H9 (cell line): ENCODE data around the gene HMCN1. TPM values are rescaled to one million over a fixed set of nuclear protein-coding genes. Genes with fewer than 3 reads are reported as not detected.

Experiments used
- DNase-seq: peaks from one replicate; pipeline ENCODE4 v3.0.0-alpha.2; 2017
- H2AFZ ChIP-seq: one replicate; pipeline ENCODE4 v1.6.1; 2013; ENCODE audit warnings: mild to moderate bottlenecking, low read length, control low read depth, moderate library complexity
- H2AK5ac ChIP-seq: 2 replicates; pipeline ENCODE4 v1.6.1; 2013; ENCODE audit warnings: low read length, control low read depth, mixed read lengths; ENCODE audit not compliant: insufficient read length
- H2BK120ac ChIP-seq: one replicate; pipeline ENCODE4 v1.6.1; 2013; ENCODE audit warnings: low read depth, mild to moderate bottlenecking, low read length, control low read depth, inconsistent platforms; ENCODE audit not compliant: poor library complexity, severe bottlenecking
- H2BK12ac ChIP-seq: 2 replicates; pipeline ENCODE4 v1.6.1; 2013; ENCODE audit warnings: low read length, control low read depth, mixed read lengths, low read depth; ENCODE audit not compliant: insufficient read length
- H2BK15ac ChIP-seq: 2 replicates; pipeline ENCODE4 v1.6.1; 2013; ENCODE audit warnings: low read depth, low read length, control low read depth
- H2BK20ac ChIP-seq: one replicate; pipeline ENCODE4 v1.6.1; 2013; ENCODE audit warnings: low read depth, mild to moderate bottlenecking, low read length, control low read depth, inconsistent platforms; ENCODE audit not compliant: poor library complexity, severe bottlenecking
- H2BK5ac ChIP-seq: 2 replicates; pipeline ENCODE4 v1.6.1; 2013; ENCODE audit warnings: low read length, control low read depth, mixed read lengths; ENCODE audit not compliant: insufficient read length
- H3K14ac ChIP-seq: 2 replicates; pipeline ENCODE4 v1.6.1; 2013; ENCODE audit warnings: low read length, control low read depth; ENCODE audit not compliant: insufficient read depth
- H3K18ac ChIP-seq: 2 replicates; pipeline ENCODE4 v1.6.1; 2013; ENCODE audit warnings: low read depth, mild to moderate bottlenecking, mixed read lengths, low read length, control low read depth; ENCODE audit not compliant: insufficient read length
- H3K23ac ChIP-seq: 2 replicates; pipeline ENCODE4 v1.6.1; 2013; ENCODE audit warnings: low read length, control low read depth, mixed read lengths, low read depth; ENCODE audit not compliant: insufficient read length
- H3K23me2 ChIP-seq: 2 replicates; pipeline ENCODE4 v1.6.1; 2013; ENCODE audit warnings: low read depth, mild to moderate bottlenecking, mixed read lengths, low read length, control low read depth; ENCODE audit not compliant: insufficient read length, poor library complexity, severe bottlenecking
- H3K27ac ChIP-seq: 2 replicates; pipeline ENCODE4 v1.5.1; 2013; ENCODE audit warnings: low read length, control low read depth, mixed read lengths, low read depth; ENCODE audit not compliant: insufficient read length
- H3K27me3 ChIP-seq: 2 replicates; pipeline ENCODE4 v1.6.1; 2013; ENCODE audit warnings: low read length, control low read depth, inconsistent platforms; ENCODE audit not compliant: insufficient read depth
- H3K4ac ChIP-seq: 2 replicates; pipeline ENCODE4 v1.6.1; 2013; ENCODE audit warnings: low read depth, mild to moderate bottlenecking, control low read depth, inconsistent platforms, low read length, moderate library complexity
- H3K4me1 ChIP-seq: 2 replicates; pipeline ENCODE4 v1.6.1; 2013; ENCODE audit warnings: low read length, control low read depth, inconsistent platforms; ENCODE audit not compliant: insufficient read depth
- H3K4me2 ChIP-seq: 2 replicates; pipeline ENCODE4 v1.6.1; 2013; ENCODE audit warnings: low read length, control low read depth, mixed read lengths; ENCODE audit not compliant: insufficient read length, insufficient read depth
- H3K56ac ChIP-seq: 2 replicates; pipeline ENCODE4 v1.6.1; 2013; ENCODE audit warnings: low read depth, mild to moderate bottlenecking, mixed read lengths, low read length, control low read depth; ENCODE audit not compliant: insufficient read length
- H3K79me1 ChIP-seq: 2 replicates; pipeline ENCODE4 v1.6.1; 2013; ENCODE audit warnings: low read depth, mild to moderate bottlenecking, moderate library complexity, low read length, control low read depth, inconsistent platforms; ENCODE audit not compliant: insufficient read depth, poor library complexity, severe bottlenecking
- H3K79me2 ChIP-seq: 2 replicates; pipeline ENCODE4 v1.6.1; 2013; ENCODE audit warnings: low read length, control low read depth, inconsistent platforms; ENCODE audit not compliant: insufficient read depth
- H3K9ac ChIP-seq: 2 replicates; pipeline ENCODE4 v1.6.1; 2013; ENCODE audit warnings: low read length, control low read depth, mixed read lengths; ENCODE audit not compliant: insufficient read length; ENCODE audit errors: extremely low read depth
- H3K9me3 ChIP-seq: one replicate; pipeline ENCODE4 v1.6.1; 2013; ENCODE audit warnings: low read depth, low read length, inconsistent platforms; ENCODE audit not compliant: control insufficient read depth
- H3T11ph ChIP-seq: one replicate; pipeline ENCODE4 v1.6.1; 2013; ENCODE audit warnings: mild to moderate bottlenecking, low read length, control low read depth, inconsistent platforms
- H4K20me1 ChIP-seq: one replicate; pipeline ENCODE4 v1.6.1; 2013; ENCODE audit not compliant: control insufficient read depth, insufficient read length, insufficient read depth
- H4K5ac ChIP-seq: 2 replicates; pipeline ENCODE4 v1.6.1; 2013; ENCODE audit warnings: low read depth, mild to moderate bottlenecking, mixed read lengths, low read length, control low read depth; ENCODE audit not compliant: insufficient read length
- H4K8ac ChIP-seq: replicated peaks from 2 replicates; pipeline ENCODE4 v1.6.1; 2013; ENCODE audit warnings: low read length, control low read depth, mixed read lengths, low read depth; ENCODE audit not compliant: insufficient read length
- H4K91ac ChIP-seq: 2 replicates; pipeline ENCODE4 v1.6.1; 2013; ENCODE audit warnings: low read depth, mild to moderate bottlenecking, moderate library complexity, mixed read lengths, low read length, control low read depth; ENCODE audit not compliant: insufficient read length
- H3K27ac Mint-ChIP-seq, 3 experiments: 2 replicates in 2 of 3; 3 replicates in 1 of 3; pipeline ENCODE4 v1.8.0; 2020 to 2021; ENCODE audit warnings: mixed read lengths in 3 of 3, mild to moderate bottlenecking in 1 of 3, moderate library complexity in 1 of 3
- H3K27me3 Mint-ChIP-seq: 2 replicates; pipeline ENCODE4 v1.8.0; 2021; ENCODE audit warnings: low read depth, mild to moderate bottlenecking, moderate library complexity, mixed read lengths
- H3K36me3 Mint-ChIP-seq, 3 experiments: 2 replicates in 2 of 3; 3 replicates in 1 of 3; pipeline ENCODE4 v1.8.0; 2020 to 2021; ENCODE audit warnings: low read depth in 3 of 3, mixed read lengths in 3 of 3; ENCODE audit not compliant: insufficient read depth in 1 of 3
- H3K4me1 Mint-ChIP-seq, 2 experiments: 2 replicates each; pipeline ENCODE4 v1.8.0; 2020; ENCODE audit warnings: mixed read lengths in 2 of 2
- H3K4me3 Mint-ChIP-seq, 2 experiments: 2 replicates in 1 of 2; 3 replicates in 1 of 2; pipeline ENCODE4 v1.8.0; 2020 to 2021; ENCODE audit warnings: mild to moderate bottlenecking in 2 of 2, mixed read lengths in 2 of 2, moderate library complexity in 1 of 2
- H3K9me3 Mint-ChIP-seq, 2 experiments: 2 replicates in 1 of 2; 3 replicates in 1 of 2; pipeline ENCODE4 v1.8.0; 2020; ENCODE audit warnings: mild to moderate bottlenecking in 2 of 2, mixed read lengths in 2 of 2, moderate library complexity in 1 of 2
- WGBS: extraction: QIAGEN DNeasy Blood & Tissue Kit; methylation state at CpG from one replicate; pipeline ENCODE4 v1.1.7; 2013; ENCODE audit warnings: missing lambda C conversion rate, low lambda C conversion rate, mixed read lengths; ENCODE audit not compliant: insufficient read length; ENCODE audit errors: extremely low coverage; 5-methylcytosine and 5-hydroxymethylcytosine counted together
- total RNA-seq: library from RNA; stranded (reverse); gene quantifications from 2 replicates; pipeline ENCODE4 v1.2.1, GENCODE V29; 2021
- TF ChIP-seq, protein P1 (sequence below): fragments of 200-600 bp; sonication (generic); conservative IDR thresholded peaks from 3 replicates; pipeline ENCODE4 v1.8.0; 2021; ENCODE audit warnings: antibody characterized with exemption, mild to moderate bottlenecking

The HMCN1 gene
- total RNA-seq, 1 experiment from 2014 or later = 3.3 TPM

DNA sequence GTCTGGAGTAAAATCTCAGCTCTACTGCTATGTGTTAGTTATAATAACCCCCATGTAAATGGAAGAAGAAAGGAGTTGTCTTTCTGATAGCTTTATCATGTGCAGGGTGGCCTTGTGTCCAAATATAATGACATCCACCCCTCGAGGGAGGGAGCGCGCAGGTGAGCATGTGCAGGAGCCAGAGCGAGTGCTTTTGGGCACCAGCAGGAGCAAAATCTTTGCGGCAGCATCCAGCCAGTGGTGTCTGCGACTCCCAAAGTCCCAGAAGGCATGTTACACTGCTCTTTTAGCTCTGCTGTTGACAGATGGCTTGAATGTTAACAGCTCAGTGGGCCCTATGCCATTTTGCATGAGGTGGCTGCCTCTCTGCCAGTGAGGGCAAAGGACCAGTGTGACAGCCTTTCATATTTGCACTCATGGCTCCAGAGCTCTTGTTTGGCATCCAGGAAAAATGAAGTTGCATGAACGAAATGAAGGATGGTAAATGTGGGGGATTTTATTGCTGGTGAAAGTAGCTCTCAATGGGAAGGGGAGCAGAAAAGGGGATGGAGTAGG, 146.7 kb downstream of the HMCN1 start:
- no peak overlapping the region for H3K56ac ChIP-seq
- H3K9me3 Mint-ChIP-seq = no peaks in the 10 kb centered on the region
- H2BK20ac ChIP-seq = no peak overlapping the region
- no peaks in the 10 kb centered on the region for H3K79me2 ChIP-seq
- H3K23me2 ChIP-seq = no peaks in the 10 kb centered on the region
- H4K8ac ChIP-seq = no peak overlapping the region
- no peak overlapping the region for H4K5ac ChIP-seq
- H3K9me3 ChIP-seq = no peaks in the 10 kb centered on the region
- peaks cover 6 to 8% of the 10 kb centered on the region in 2 experiments; a peak in 2 of 4 replicates for H3K4me1 Mint-ChIP-seq
- no peak overlapping the region for H2BK5ac ChIP-seq
- H3K4ac ChIP-seq = no peak overlapping the region
- H2BK15ac ChIP-seq = no peak overlapping the region
- no peaks in the 10 kb centered on the region; a peak in 1 of 7 replicates for H3K36me3 Mint-ChIP-seq
- no peak overlapping the region for H2BK12ac ChIP-seq
- H4K20me1 ChIP-seq = no peaks in the 10 kb centered on the region
- no peak overlapping the region for H3K27ac Mint-ChIP-seq
- no peak overlapping the region for H3K27ac ChIP-seq
- H3T11ph ChIP-seq = no peak overlapping the region
- H3K79me1 ChIP-seq = no peaks in the 10 kb centered on the region
- H3K4me2 ChIP-seq = no peak overlapping the region
- no peaks in the 10 kb centered on the region for H3K27me3 Mint-ChIP-seq
- no peak overlapping the region for H2AFZ ChIP-seq
- TF ChIP-seq, protein P1, sequence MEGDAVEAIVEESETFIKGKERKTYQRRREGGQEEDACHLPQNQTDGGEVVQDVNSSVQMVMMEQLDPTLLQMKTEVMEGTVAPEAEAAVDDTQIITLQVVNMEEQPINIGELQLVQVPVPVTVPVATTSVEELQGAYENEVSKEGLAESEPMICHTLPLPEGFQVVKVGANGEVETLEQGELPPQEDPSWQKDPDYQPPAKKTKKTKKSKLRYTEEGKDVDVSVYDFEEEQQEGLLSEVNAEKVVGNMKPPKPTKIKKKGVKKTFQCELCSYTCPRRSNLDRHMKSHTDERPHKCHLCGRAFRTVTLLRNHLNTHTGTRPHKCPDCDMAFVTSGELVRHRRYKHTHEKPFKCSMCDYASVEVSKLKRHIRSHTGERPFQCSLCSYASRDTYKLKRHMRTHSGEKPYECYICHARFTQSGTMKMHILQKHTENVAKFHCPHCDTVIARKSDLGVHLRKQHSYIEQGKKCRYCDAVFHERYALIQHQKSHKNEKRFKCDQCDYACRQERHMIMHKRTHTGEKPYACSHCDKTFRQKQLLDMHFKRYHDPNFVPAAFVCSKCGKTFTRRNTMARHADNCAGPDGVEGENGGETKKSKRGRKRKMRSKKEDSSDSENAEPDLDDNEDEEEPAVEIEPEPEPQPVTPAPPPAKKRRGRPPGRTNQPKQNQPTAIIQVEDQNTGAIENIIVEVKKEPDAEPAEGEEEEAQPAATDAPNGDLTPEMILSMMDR = no peak
- no peaks in the 10 kb centered on the region for H3K4me1 ChIP-seq
- no peak overlapping the region for H3K23ac ChIP-seq
- no peak overlapping the region for H3K4me3 Mint-ChIP-seq
- no peak overlapping the region for H3K14ac ChIP-seq
- H3K9ac ChIP-seq = no peak overlapping the region
- H3K27me3 ChIP-seq = no peaks in the 10 kb centered on the region
- H4K91ac ChIP-seq = no peak overlapping the region
- no peak overlapping the region for H2BK120ac ChIP-seq
- no CpG with 5 or more reads among the region's 7 CpGs for WGBS
- H3K18ac ChIP-seq = no peak overlapping the region
- no peak for DNase-seq
- no peak overlapping the region for H2AK5ac ChIP-seq
